ENCODE data around the gene CFAP107.

The CFAP107 gene

GRCh38 chr1:12773438-12773837 lies 27.4 kb downstream of the CFAP107 start, which contains the start of gene PRAMEF12:
Gene PRAMEF12 (plus strand): TSS chr1:12773738. CDS start chr1:12774868, 1,130 bp downstream.
- TF ChIP-seq POLR2A (IDR thresholded peaks at IDR 0.05; ENCODE audit: extremely low read depth, insufficient read length): no peak
- no peak for TF ChIP-seq CTCF (IDR thresholded peaks at IDR 0.05; ENCODE audit: low read depth, low read length)
- TF ChIP-seq MYC (IDR thresholded peaks at IDR 0.05; ENCODE audit: low read depth, low read length): no peak
- TF ChIP-seq, protein P1, sequence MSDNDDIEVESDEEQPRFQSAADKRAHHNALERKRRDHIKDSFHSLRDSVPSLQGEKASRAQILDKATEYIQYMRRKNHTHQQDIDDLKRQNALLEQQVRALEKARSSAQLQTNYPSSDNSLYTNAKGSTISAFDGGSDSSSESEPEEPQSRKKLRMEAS (IDR thresholded peaks at IDR 0.05; ENCODE audit: low read depth, low read length): no peak
- H3K4me3 ChIP-seq (ENCODE audit: low read depth, low read length): no peak within 1 kb of the TSS
- DNase-seq (ENCODE audit: low read depth): no peak

DNA sequence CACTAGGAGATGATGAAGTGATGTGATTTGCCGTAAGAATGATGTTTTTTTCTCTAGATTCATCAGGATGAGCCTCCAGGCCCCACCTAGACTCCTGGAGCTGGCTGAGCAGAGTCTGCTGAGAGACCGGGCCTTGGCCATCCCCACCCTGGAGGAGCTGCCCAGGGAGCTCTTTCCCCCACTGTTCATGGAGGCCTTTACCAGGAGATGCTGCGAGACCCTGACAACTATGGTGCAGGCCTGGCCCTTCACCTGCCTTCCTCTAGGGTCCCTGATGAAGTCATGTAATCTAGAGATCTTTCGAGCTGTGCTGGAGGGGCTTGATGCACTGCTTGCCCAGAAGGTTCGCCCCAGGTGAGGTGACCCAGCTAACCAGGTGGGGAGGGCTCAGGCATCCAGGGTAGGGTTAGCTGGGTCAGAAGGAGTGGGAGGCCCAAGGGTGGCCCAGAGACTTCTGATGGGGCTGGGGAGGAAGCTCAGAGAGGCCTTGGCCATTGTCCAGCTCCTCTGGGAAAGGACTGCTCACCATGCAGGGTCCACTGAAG lies 28.9 kb downstream of the CFAP107 start:
- TF ChIP-seq CTCF (IDR thresholded peaks at IDR 0.05; ENCODE audit: low read depth, low read length): no peak
- TF ChIP-seq POLR2A (IDR thresholded peaks at IDR 0.05; ENCODE audit: extremely low read depth, insufficient read length): no peak
- TF ChIP-seq, protein P1 (IDR thresholded peaks at IDR 0.05; ENCODE audit: low read depth, low read length): no peak
- TF ChIP-seq MYC (IDR thresholded peaks at IDR 0.05; ENCODE audit: low read depth, low read length): no peak
- no peak overlapping the region for H3K4me3 ChIP-seq (ENCODE audit: low read depth, low read length)
- DNase-seq (ENCODE audit: low read depth): no peak

GRCh38 chr1:12775443-12775842 lies 29.4 kb downstream of the CFAP107 start:
- no peak for DNase-seq (ENCODE audit: low read depth)
- no peak overlapping the region for H3K4me3 ChIP-seq (ENCODE audit: low read depth, low read length)
- TF ChIP-seq, protein P1 (IDR thresholded peaks at IDR 0.05; ENCODE audit: low read depth, low read length): no peak
- no peak for TF ChIP-seq POLR2A (IDR thresholded peaks at IDR 0.05; ENCODE audit: extremely low read depth, insufficient read length)
- TF ChIP-seq CTCF (IDR thresholded peaks at IDR 0.05; ENCODE audit: low read depth, low read length): no peak
- TF ChIP-seq MYC (IDR thresholded peaks at IDR 0.05; ENCODE audit: low read depth, low read length): no peak

DNA sequence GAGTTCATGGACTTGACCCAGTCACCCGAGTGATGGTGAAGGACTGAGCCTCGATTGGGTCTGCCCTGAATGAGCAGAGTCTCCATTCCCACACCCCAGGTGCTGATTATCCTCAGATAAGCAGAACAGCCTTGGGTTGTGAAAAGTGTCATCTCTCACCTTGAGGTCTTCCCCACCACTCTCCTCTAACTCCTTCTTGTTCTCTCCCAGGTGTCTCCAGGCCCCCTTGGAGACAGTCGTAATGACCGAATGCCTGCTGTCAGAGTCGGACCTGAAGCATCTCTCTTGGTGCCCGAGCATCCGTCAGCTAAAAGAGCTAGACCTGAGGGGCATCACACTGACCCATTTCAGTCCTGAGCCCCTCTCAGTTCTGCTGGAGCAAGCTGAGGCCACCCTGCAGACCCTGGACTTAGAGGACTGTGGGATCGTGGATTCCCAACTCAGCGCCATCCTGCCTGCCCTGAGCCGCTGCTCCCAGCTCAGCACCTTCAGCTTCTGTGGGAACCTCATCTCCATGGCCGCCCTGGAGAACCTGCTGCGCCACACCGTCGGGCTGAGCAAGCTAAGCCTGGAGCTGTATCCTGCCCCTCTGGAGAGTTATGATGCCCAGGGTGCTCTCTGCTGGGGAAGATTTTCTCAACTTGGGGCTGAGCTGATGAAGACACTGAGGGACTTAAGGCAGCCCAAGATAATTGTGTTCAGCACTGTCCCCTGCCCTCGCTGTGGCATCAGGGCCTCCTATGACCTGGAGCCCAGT lies 31.0 kb downstream of the CFAP107 start:
- TF ChIP-seq POLR2A (IDR thresholded peaks at IDR 0.05; ENCODE audit: extremely low read depth, insufficient read length): no peak
- no peak for TF ChIP-seq MYC (IDR thresholded peaks at IDR 0.05; ENCODE audit: low read depth, low read length)
- no peak for TF ChIP-seq CTCF (IDR thresholded peaks at IDR 0.05; ENCODE audit: low read depth, low read length)
- TF ChIP-seq, protein P1 (IDR thresholded peaks at IDR 0.05; ENCODE audit: low read depth, low read length): no peak
- no peak for DNase-seq (ENCODE audit: low read depth)
- no peak overlapping the region for H3K4me3 ChIP-seq (ENCODE audit: low read depth, low read length)

- no peak for DNase-seq (ENCODE audit: low read depth)
- no peak overlapping the region for H3K4me3 ChIP-seq (ENCODE audit: low read depth, low read length)
- TF ChIP-seq POLR2A (IDR thresholded peaks at IDR 0.05; ENCODE audit: extremely low read depth, insufficient read length): no peak
- no peak for TF ChIP-seq CTCF (IDR thresholded peaks at IDR 0.05; ENCODE audit: low read depth, low read length)
- TF ChIP-seq, protein P1 (IDR thresholded peaks at IDR 0.05; ENCODE audit: low read depth, low read length): no peak
- TF ChIP-seq MYC (IDR thresholded peaks at IDR 0.05; ENCODE audit: low read depth, low read length): no peak
Observed at GRCh38 chr1:12778061-12778460, 32.1 kb downstream of the CFAP107 start.
